Prostate gland (tissue), 2 donors: ENCODE results near the gene ARID3C. TPM values are rescaled to one million over a fixed set of nuclear protein-coding genes. Genes with fewer than 3 reads are reported as not detected.
"Not testable (repeated sequence)": the region's sequence is repeated elsewhere in the genome, so short reads cannot be mapped to it uniquely, and the experiment has no call there.

Experiments used
- DNase-seq: peaks from one replicate; pipeline ENCODE4 v3.0.0-alpha.2; 2019; ENCODE audit warnings: low spot score
- H3K27ac ChIP-seq, 2 donors: fragments of 200-600 bp; sonication (generic); 2 replicates each; pipeline ENCODE4 v1.5.1; 2017 to 2019
- H3K27me3 ChIP-seq: fragments of 200-600 bp; sonication (generic); replicated peaks from 2 replicates; pipeline ENCODE4 v1.5.1; 2019; ENCODE audit not compliant: insufficient read depth
- H3K36me3 ChIP-seq, 2 donors: fragments of 200-600 bp; sonication (generic); 1 replicate in 1 of 2; 2 replicates in 1 of 2; pipeline versions ENCODE4 v1.5.1 to v1.8.1; 2017 to 2019
- H3K4me1 ChIP-seq: fragments of 200-600 bp; sonication (generic); replicated peaks from 2 replicates; pipeline ENCODE4 v1.5.1; 2019
- H3K4me3 ChIP-seq, 2 donors: fragments of 200-600 bp; sonication (generic); 2 replicates each; pipeline ENCODE4 v1.5.1; 2017 to 2019
- H3K9me3 ChIP-seq: fragments of 200-600 bp; sonication (generic); 2 replicates; pipeline ENCODE4 v1.5.1; 2017
- CTCF ChIP-seq, 4 experiments: fragments of 200-600 bp in 2 of 4; fragments of 450-650 bp in 2 of 4; sonication (generic) in 2 of 4; IDR thresholded peaks; 1 replicate in 3 of 4; 2 replicates in 1 of 4; pipeline ENCODE4 v1.5.1; 2016 to 2019; ENCODE audit warnings: antibody characterized with exemption in 4 of 4, mild to moderate bottlenecking in 2 of 4, moderate library complexity in 2 of 4
- POLR2A ChIP-seq: fragments of 450-650 bp; IDR thresholded peaks from one replicate; pipeline ENCODE4 v1.6.1; 2016; ENCODE audit warnings: antibody characterized with exemption, mild to moderate bottlenecking
- POLR2AphosphoS5 ChIP-seq: sonication (generic); formaldehyde crosslinking; IDR thresholded peaks from one replicate; pipeline ENCODE4 v1.6.1; 2017; ENCODE audit warnings: antibody characterized with exemption
- WGBS: methylation state at CpG from one replicate; pipeline ENCODE4 v1.1.5; 2018; 5-methylcytosine and 5-hydroxymethylcytosine counted together
- intact Hi-C: fragments of 100-400 bp; cut with DNase I; formaldehyde crosslinking; loops from one replicate; pipeline ENCODE4 v1.14.2; 2022
- total RNA-seq, 2 donors: library from RNA; depleted of rRNA; stranded (reverse); fragments of >200 nt; gene quantifications; one replicate each; pipeline ENCODE4 v1.1.0, GENCODE V29; 2016

Gene ARID3C
- total RNA-seq, 2 donors from 2014 or later: 1.1 TPM; not detected in 1

GRCh38 chr9:34642679-34643078 is 13.8 kb upstream of the ARID3C start:
- 100% methylated on average over 1 of the region's 1 CpG for WGBS
- Histone ChIP-seq H3K27ac (no peak overlapping the region), H3K9me3 (no peaks in the 10 kb centered on the region), H3K4me3 (no peak overlapping the region), H3K4me1 (peaks cover 4% of the 10 kb centered on the region), H3K36me3 (no peaks in the 10 kb centered on the region), H3K27me3 (no peaks in the 10 kb centered on the region)
- TF ChIP-seq POLR2A: no peak
- no peak for TF ChIP-seq POLR2AphosphoS5
- no peak for TF ChIP-seq CTCF (IDR thresholded peaks at IDR 0.05)
- DNase-seq: no peak
- intact Hi-C loops: no loop called here

GRCh38 chr9:34639322-34639721 is 10.5 kb upstream of the ARID3C start:
- H3K9me3 ChIP-seq, H3K4me3 ChIP-seq, DNase-seq, H3K36me3 ChIP-seq, intact Hi-C loops, H3K27me3 ChIP-seq, H3K4me1 ChIP-seq, H3K27ac ChIP-seq: not testable (repeated sequence)
- 97% methylated on average over 8 of the region's 8 CpGs for WGBS

- no peaks in the 10 kb centered on the region for H3K27me3 ChIP-seq
- peak overlapping the region; percentile 78 to 87 for H3K27ac ChIP-seq
- TF ChIP-seq POLR2AphosphoS5 (no peak), CTCF (IDR thresholded peaks at IDR 0.05) (no peak), POLR2A (no peak)
- 12% methylated on average over 7 of the region's 7 CpGs for WGBS
- intact Hi-C loops: no loop called here
- H3K36me3 ChIP-seq: no peaks in the 10 kb centered on the region
- no peaks in the 10 kb centered on the region for H3K4me1 ChIP-seq
- H3K4me3 ChIP-seq: peak overlapping the region; percentile 74 to 76
- DNase-seq: no peak
- H3K9me3 ChIP-seq: no peaks in the 10 kb centered on the region
These were observed 9.2 kb upstream of the ARID3C start for GRCh38 chr9:34638138-34638445.

DNA sequence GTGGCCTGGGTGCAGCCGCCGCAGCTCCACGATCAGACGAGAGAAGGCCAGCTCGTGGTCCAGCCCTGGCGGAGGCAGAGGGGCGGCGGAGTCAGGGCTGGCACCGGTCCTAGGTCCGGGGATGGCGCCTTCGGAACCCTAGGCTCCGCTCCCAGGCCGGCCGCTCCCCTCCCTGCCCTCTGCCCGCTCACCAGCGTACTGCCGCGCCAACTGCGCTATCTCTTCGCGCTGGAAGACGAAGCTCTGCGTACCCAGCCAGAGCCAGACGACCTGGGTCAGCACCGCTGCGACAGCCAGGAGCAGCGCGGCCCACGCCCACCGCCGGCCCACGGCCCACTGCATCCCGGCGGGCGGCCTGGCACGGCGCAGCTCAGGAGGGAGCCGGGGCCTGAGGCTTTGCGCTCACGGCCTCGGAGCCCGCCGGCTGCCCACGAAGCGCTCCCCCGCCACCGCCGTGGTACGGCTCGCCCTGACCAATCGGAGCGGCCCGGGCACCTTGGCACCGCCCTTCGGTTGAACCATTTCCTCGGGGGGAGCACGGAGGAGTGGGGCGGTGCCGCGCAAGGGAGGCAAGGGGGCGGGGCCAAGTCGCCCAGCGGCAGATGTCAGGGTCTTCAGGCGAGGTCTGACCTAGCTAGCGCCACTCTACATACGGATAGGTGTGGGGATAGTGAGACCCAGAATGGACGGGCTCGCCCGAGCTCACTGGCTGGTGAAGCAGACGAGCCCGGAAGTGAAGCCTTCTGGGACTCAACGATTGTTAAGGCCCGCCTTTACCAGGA is 8.7 kb upstream of the ARID3C start, which contains the start of gene SIGMAR1:
Gene SIGMAR1, minus strand, starts transcription at position 432 of the 782 bp plus-strand sequence. Its CDS starts 90 bp downstream, at position 342.
- peak within 1 kb of the TSS; percentile 78 to 87 for H3K27ac ChIP-seq
- no peaks in the 10 kb centered on the region for H3K27me3 ChIP-seq
- WGBS: under 1% methylated on average over 66 of the region's 74 CpGs
- peak within 1 kb of the TSS; percentile 74 to 76 for H3K4me3 ChIP-seq
- H3K9me3 ChIP-seq: no peaks in the 10 kb centered on the region
- no peaks in the 10 kb centered on the region for H3K4me1 ChIP-seq
- H3K36me3 ChIP-seq: no peaks in the 10 kb centered on the region
- DNase-seq: peak; percentile 92
- TF ChIP-seq CTCF (IDR thresholded peaks at IDR 0.05): peak in 1 of 4 experiments; percentile 26
- peak; percentile 73 for TF ChIP-seq POLR2A
- peak; percentile 94 for TF ChIP-seq POLR2AphosphoS5
- intact Hi-C loops: loop anchor here (2.0 kb wide), 1 partner anchor 25 kb away; the partner anchor contains the start of gene RPP25L

DNA sequence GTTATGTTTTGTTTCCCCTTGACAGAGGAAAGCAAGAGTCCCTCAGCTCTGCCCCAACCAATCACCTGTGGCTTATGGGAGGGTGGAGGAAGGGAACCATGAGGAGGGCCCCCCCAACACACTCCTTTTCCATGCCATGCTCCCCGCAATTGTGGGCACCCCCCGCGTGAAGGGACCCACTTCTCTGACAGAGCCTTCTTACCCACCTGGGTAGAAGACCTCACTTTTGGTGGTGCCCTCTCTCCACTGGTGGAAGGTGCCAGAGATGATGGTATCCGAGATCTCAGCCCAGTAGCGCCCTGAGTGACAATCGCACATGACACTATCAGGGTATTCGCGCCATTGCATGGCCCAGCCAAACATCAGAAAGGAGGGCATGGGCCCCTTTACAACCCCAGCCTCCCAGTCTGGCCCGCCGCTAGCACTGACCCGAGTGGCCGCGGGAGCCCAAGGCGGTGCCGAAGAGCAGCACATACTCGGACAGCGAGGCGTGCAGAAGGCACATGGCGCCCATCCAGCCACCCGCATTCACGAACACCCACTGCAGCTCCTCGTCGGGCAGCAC is 8.0 kb upstream of the ARID3C start:
- Histone ChIP-seq H3K9me3 (no peaks in the 10 kb centered on the region), H3K27ac (peak overlapping the region; percentile 78 to 87), H3K36me3 (no peaks in the 10 kb centered on the region), H3K4me1 (no peaks in the 10 kb centered on the region), H3K4me3 (peak overlapping the region; percentile 74 to 76), H3K27me3 (no peaks in the 10 kb centered on the region)
- 7% methylated on average over 23 of the region's 23 CpGs for WGBS
- TF ChIP-seq POLR2AphosphoS5 (no peak), POLR2A (no peak), CTCF (IDR thresholded peaks at IDR 0.05) (no peak)
- intact Hi-C loops: loop anchor here (2.0 kb wide), 1 partner anchor 24 kb away; the partner anchor contains the start of gene RPP25L
- DNase-seq: no peak
